GM10847 (cell line): ENCODE data around the gene ARHGAP10.

ENCODE experiments used
- POLR2A ChIP-seq: IDR thresholded peaks from 2 replicates; pipeline ENCODE4 v1.6.1; 2011; ENCODE audit not compliant: insufficient read length; ENCODE audit errors: extremely low read depth

The ARHGAP10 gene

GRCh38 chr4:147773261-147774184 lies 41.6 kb downstream of the ARHGAP10 start:
- no peak for TF ChIP-seq POLR2A

- no peak for TF ChIP-seq POLR2A
Observed at GRCh38 chr4:147776716-147777115, 44.8 kb downstream of the ARHGAP10 start.

- TF ChIP-seq POLR2A = no peak
Observed at GRCh38 chr4:147777456-147778091, 45.7 kb downstream of the ARHGAP10 start.

GRCh38 chr4:147778942-147779341 lies 47.1 kb downstream of the ARHGAP10 start:
- TF ChIP-seq POLR2A = no peak

- TF ChIP-seq POLR2A = no peak
Observed at GRCh38 chr4:147779451-147779850, 47.6 kb downstream of the ARHGAP10 start.

- no peak for TF ChIP-seq POLR2A
Observed at GRCh38 chr4:147780137-147780777, 48.4 kb downstream of the ARHGAP10 start.

GRCh38 chr4:147782087-147782781 lies 50.3 kb downstream of the ARHGAP10 start:
- no peak for TF ChIP-seq POLR2A

- TF ChIP-seq POLR2A = no peak
Observed at GRCh38 chr4:147785129-147785528, 53.2 kb downstream of the ARHGAP10 start.

- no peak for TF ChIP-seq POLR2A
Observed at GRCh38 chr4:147786031-147786430, 54.1 kb downstream of the ARHGAP10 start.

GRCh38 chr4:147786531-147786930 lies 54.6 kb downstream of the ARHGAP10 start:
- TF ChIP-seq POLR2A = no peak

- TF ChIP-seq POLR2A = no peak
Observed at GRCh38 chr4:147787204-147787603, 55.3 kb downstream of the ARHGAP10 start.

- TF ChIP-seq POLR2A = no peak
Observed at GRCh38 chr4:147788791-147789190, 56.9 kb downstream of the ARHGAP10 start.

GRCh38 chr4:147789596-147789995 lies 57.7 kb downstream of the ARHGAP10 start:
- TF ChIP-seq POLR2A = no peak

- no peak for TF ChIP-seq POLR2A
Observed at GRCh38 chr4:147790412-147790811, 58.5 kb downstream of the ARHGAP10 start.

- no peak for TF ChIP-seq POLR2A
Observed at GRCh38 chr4:147791341-147791740, 59.5 kb downstream of the ARHGAP10 start.
